ENCODE results near the gene GFM1. TPM values are rescaled to one million over a fixed set of nuclear protein-coding genes. Genes with fewer than 3 reads are reported as not detected.

GFM1 gene
- 15.1 and 15.6 TPM in 2 replicates for total RNA-seq

GRCh38 chr3:158644345-158644908, at the start of gene GFM1:
Gene GFM1 (plus strand): TSS chr3:158644527. CDS start chr3:158644635, 108 bp downstream.

GRCh38 chr3:158672215-158673176, 28.2 kb downstream of the GFM1 start, which contains the start of gene LXN:
Gene LXN (minus strand): TSS chr3:158672648. CDS start chr3:158672478, 170 bp downstream.

GRCh38 chr3:158731938-158732855, 87.9 kb downstream of the GFM1 start, which contains the start of gene RARRES1:
Gene RARRES1 (minus strand): TSS chr3:158732457. CDS start chr3:158732415, 42 bp downstream.

Other genes with a start within 250 kb of the GFM1 start
- 17.2 and 19.0 TPM in 2 replicates for gene MLF1, start 73.3 kb upstream of the GFM1 start, total RNA-seq
- gene LXN, start 28.1 kb downstream of the GFM1 start, total RNA-seq = 441 and 503 TPM in 2 replicates
- gene RARRES1, start 87.9 kb downstream of the GFM1 start, total RNA-seq = 88.2 and 148 TPM in 2 replicates
- gene MFSD1, start 157.5 kb downstream of the GFM1 start, total RNA-seq = 45.8 and 49.9 TPM in 2 replicates

All from epithelial cell of alveolus of lung (primary cell).